Measurements from ENCODE around the gene POLD2. TPM values are rescaled to one million over a fixed set of nuclear protein-coding genes. Genes with fewer than 3 reads are reported as not detected.

The POLD2 gene
- total RNA-seq, 1 experiment from 2014 or later: 131 TPM

DNA sequence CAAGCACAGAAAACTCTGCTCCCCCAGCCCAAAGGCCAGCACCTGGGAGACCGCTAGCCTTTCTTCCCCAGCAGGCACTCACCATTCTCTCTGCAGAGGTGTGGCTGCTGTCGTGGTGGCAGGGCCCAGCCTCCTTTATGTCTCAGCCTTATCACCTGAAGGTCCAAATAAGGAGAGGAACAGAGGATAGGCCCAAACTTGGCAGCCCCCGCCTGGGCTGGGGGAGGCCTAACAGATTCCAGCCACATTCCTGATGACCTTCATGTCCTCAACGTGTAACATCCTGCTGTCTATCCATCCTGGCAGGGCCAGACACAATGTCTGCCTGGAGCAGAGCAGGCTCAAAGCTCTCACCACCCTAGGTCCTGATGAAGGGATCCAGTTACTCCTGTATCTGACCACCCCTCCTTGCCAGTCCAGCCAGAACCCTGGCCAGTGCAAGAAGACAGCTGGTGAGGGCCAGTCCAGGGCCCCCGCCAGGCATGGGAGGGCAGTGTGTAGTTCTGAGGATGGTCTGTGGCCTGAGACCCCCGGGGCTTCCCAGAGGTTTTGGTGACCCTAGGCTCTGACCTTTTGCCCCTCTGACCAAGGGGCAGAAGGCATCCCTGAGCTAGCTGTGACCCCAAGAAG is 18.0 kb upstream of the POLD2 start, which contains the start of gene MYL7:
Gene MYL7 (minus strand): TSS at position 112 of the 630 bp plus-strand sequence. CDS start 27 bp downstream, at position 85.
- no peak within 1 kb of the TSS for H4K91ac ChIP-seq (ENCODE audit: insufficient read length, low read depth, low read length)
- H4K5ac ChIP-seq (ENCODE audit: insufficient read length, low read depth, low read length): no peak within 1 kb of the TSS
- H3K9ac ChIP-seq (ENCODE audit: extremely low read depth, insufficient read length, low read length): no peak within 1 kb of the TSS
- H3K9me3 Mint-ChIP-seq: no peaks in the 10 kb centered on the region
- WGBS (ENCODE audit: extremely low coverage, insufficient read length, low lambda C conversion rate): no CpG with 5 or more reads among the region's 6 CpGs
- H2BK120ac ChIP-seq (ENCODE audit: low read depth, low read length, poor library complexity, severe bottlenecking): no peak within 1 kb of the TSS
- H3K27ac ChIP-seq (ENCODE audit: insufficient read length, low read depth, low read length): no peak within 1 kb of the TSS
- H3K14ac ChIP-seq (ENCODE audit: insufficient read depth, low read length): no peak within 1 kb of the TSS; the same call in 1 of the 2 replicates
- no peak within 1 kb of the TSS for H3K23ac ChIP-seq (ENCODE audit: insufficient read length, low read depth, low read length)
- peak within 1 kb of the TSS in 1 of 2 experiments; percentile 29; a peak in 1 of 5 replicates for H3K4me3 Mint-ChIP-seq
- H2BK5ac ChIP-seq (ENCODE audit: insufficient read length, low read length): no peak within 1 kb of the TSS
- H3K18ac ChIP-seq (ENCODE audit: insufficient read length, low read depth, low read length): no peak within 1 kb of the TSS
- no peaks in the 10 kb centered on the region; a peak in 1 of 7 replicates for H3K36me3 Mint-ChIP-seq (ENCODE audit: insufficient read depth in 1 of 3, low read depth in 3 of 3)
- H3K27ac Mint-ChIP-seq: no peak within 1 kb of the TSS
- peaks cover 56% of the 10 kb centered on the region for H3K27me3 Mint-ChIP-seq (ENCODE audit: low read depth)
- no peaks in the 10 kb centered on the region for H3K4me1 ChIP-seq (ENCODE audit: insufficient read depth, low read length)
- H3T11ph ChIP-seq (ENCODE audit: low read length): no peak within 1 kb of the TSS
- H2BK20ac ChIP-seq (ENCODE audit: low read depth, low read length, poor library complexity, severe bottlenecking): no peak within 1 kb of the TSS
- H2AK5ac ChIP-seq (ENCODE audit: insufficient read length, low read length): no peak within 1 kb of the TSS
- no peak within 1 kb of the TSS for H4K8ac ChIP-seq (replicated peaks; ENCODE audit: insufficient read length, low read depth, low read length)
- peaks cover 8% of the 10 kb centered on the region; the same call in 1 of the 2 replicates for H3K27me3 ChIP-seq (ENCODE audit: insufficient read depth, low read length)
- H3K79me2 ChIP-seq (ENCODE audit: insufficient read depth, low read length): no peaks in the 10 kb centered on the region
- TF ChIP-seq, protein P1, sequence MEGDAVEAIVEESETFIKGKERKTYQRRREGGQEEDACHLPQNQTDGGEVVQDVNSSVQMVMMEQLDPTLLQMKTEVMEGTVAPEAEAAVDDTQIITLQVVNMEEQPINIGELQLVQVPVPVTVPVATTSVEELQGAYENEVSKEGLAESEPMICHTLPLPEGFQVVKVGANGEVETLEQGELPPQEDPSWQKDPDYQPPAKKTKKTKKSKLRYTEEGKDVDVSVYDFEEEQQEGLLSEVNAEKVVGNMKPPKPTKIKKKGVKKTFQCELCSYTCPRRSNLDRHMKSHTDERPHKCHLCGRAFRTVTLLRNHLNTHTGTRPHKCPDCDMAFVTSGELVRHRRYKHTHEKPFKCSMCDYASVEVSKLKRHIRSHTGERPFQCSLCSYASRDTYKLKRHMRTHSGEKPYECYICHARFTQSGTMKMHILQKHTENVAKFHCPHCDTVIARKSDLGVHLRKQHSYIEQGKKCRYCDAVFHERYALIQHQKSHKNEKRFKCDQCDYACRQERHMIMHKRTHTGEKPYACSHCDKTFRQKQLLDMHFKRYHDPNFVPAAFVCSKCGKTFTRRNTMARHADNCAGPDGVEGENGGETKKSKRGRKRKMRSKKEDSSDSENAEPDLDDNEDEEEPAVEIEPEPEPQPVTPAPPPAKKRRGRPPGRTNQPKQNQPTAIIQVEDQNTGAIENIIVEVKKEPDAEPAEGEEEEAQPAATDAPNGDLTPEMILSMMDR (conservative IDR thresholded peaks at IDR 0.05): no peak
- no peaks in the 10 kb centered on the region for H3K9me3 ChIP-seq (ENCODE audit: control insufficient read depth, low read depth, low read length)
- DNase-seq: no peak
- H3K4me1 Mint-ChIP-seq: peaks cover 7 to 10% of the 10 kb centered on the region in 2 experiments
- H3K56ac ChIP-seq (ENCODE audit: insufficient read length, low read depth, low read length): no peak within 1 kb of the TSS
- no peak within 1 kb of the TSS for H2BK12ac ChIP-seq (ENCODE audit: insufficient read length, low read depth, low read length)
- H3K23me2 ChIP-seq (ENCODE audit: insufficient read length, low read depth, low read length, poor library complexity, severe bottlenecking): peaks cover 8% of the 10 kb centered on the region
- no peak within 1 kb of the TSS for H3K4me2 ChIP-seq (ENCODE audit: insufficient read depth, insufficient read length, low read length)
- no peaks in the 10 kb centered on the region for H3K79me1 ChIP-seq (ENCODE audit: insufficient read depth, low read depth, low read length, poor library complexity, severe bottlenecking)
- H2BK15ac ChIP-seq (ENCODE audit: low read depth, low read length): no peak within 1 kb of the TSS
- H4K20me1 ChIP-seq (ENCODE audit: control insufficient read depth, insufficient read depth, insufficient read length): no peaks in the 10 kb centered on the region
- no peak within 1 kb of the TSS for H3K4ac ChIP-seq (ENCODE audit: low read depth, low read length)
- no peak within 1 kb of the TSS for H2AFZ ChIP-seq (ENCODE audit: low read length)
